ENCODE measurements around the gene FANCG. TPM values are rescaled to one million over a fixed set of nuclear protein-coding genes. Genes with fewer than 3 reads are reported as not detected.
A peak's percentile ranks its signal among the peaks of the same experiment; 100 is the strongest.

FANCG gene
- total RNA-seq, 1 donor from 2014 or later, result 104 TPM

- peak overlapping the region; percentile 92 for H3K27ac Mint-ChIP-seq
- no peaks in the 10 kb centered on the region for H3K9me3 Mint-ChIP-seq
- H3K36me3 Mint-ChIP-seq (ENCODE audit: low read depth), result peaks cover 59% of the 10 kb centered on the region
- peaks cover 55% of the 10 kb centered on the region for H3K4me1 Mint-ChIP-seq (ENCODE audit: low read depth)
- no peaks in the 10 kb centered on the region for H3K27me3 Mint-ChIP-seq (ENCODE audit: insufficient read depth)
- intact Hi-C loops (cut with micrococcal nuclease), result loop anchor here (1.0 to 10.0 kb wide), 13 partner anchors 8 to 743 kb away; partner anchors contain the start of genes CCL27, CREB3, DNAI1 and DNAJB5
- H3K4me3 Mint-ChIP-seq, result peak overlapping the region; percentile 95
- peak; percentile 72 for DNase-seq (ENCODE audit: low spot score)
Measured at GRCh38 chr9:35071814-35072460, 7.8 kb downstream of the FANCG start.

DNA sequence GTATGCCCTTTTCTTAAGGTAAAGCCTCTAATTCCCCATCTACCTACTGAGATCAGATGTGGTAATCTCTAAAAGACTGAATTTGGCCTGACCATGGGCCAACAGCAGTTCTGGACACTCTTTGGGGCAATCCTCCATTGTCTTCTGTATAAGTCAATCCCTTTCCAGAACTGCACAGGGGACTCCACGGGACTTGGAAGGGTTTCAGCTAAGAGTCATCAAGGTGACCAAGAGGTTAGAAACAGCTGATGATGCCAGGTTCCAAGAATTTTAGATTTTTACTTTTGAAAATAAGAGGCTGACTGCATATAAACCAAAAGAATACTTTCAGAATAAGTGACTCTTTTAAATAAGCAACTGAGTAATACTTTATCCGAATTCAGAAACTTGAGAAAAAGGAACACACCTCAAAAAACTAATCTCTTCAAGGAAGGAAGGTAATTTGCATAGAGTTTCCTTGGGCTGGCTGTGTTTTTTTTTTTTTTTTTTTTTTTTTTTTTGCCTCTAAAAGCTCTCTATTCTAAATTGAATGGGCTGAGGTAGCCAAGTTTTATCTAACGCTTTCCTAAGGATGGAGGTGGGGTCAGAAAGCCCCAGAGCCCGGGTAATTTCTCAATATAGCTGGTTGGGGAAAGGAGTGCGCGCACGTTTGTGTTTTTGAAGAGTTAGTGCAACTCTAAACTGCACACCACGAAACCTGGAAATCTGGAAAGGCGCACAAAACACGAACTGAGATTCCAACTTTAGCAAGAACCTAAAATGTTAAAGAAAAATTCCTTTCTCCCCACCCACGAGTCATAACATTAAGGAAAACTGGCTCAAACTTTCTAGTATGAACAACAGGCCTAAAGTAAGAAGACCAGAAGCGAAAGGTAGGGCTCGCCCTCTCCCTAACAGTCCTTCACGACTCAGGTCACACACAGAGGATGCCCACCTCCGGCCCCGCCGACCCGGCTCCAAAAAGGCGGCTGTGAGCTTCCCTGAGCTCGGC lies 8.6 kb downstream of the FANCG start:
- Mint-ChIP-seq H3K4me3 (peak overlapping the region; percentile 95), H3K4me1 (ENCODE audit: low read depth) (peaks cover 52% of the 10 kb centered on the region), H3K36me3 (ENCODE audit: low read depth) (peaks cover 62% of the 10 kb centered on the region), H3K9me3 (no peaks in the 10 kb centered on the region), H3K27ac (peak overlapping the region; percentile 84), H3K27me3 (ENCODE audit: insufficient read depth) (no peaks in the 10 kb centered on the region)
- no peak for DNase-seq (ENCODE audit: low spot score)
- intact Hi-C loops (cut with micrococcal nuclease), result loop anchor here (2.0 to 10.0 kb wide), 6 partner anchors 14 to 616 kb away; partner anchors contain the start of genes CCL27, DNAI1, FAM219A and SIGMAR1

GRCh38 chr9:35069020-35069419 lies 10.7 kb downstream of the FANCG start:
- Mint-ChIP-seq H3K4me1 (ENCODE audit: low read depth) (peaks cover 52% of the 10 kb centered on the region), H3K36me3 (ENCODE audit: low read depth) (peaks cover 62% of the 10 kb centered on the region), H3K27ac (no peak overlapping the region), H3K9me3 (no peaks in the 10 kb centered on the region), H3K4me3 (peak overlapping the region; percentile 95), H3K27me3 (ENCODE audit: insufficient read depth) (no peaks in the 10 kb centered on the region)
- intact Hi-C loops (cut with micrococcal nuclease), result no loop called here
- DNase-seq (ENCODE audit: low spot score), result no peak

GRCh38 chr9:35067056-35067455 lies 12.7 kb downstream of the FANCG start:
- Mint-ChIP-seq H3K4me1 (ENCODE audit: low read depth) (peaks cover 40% of the 10 kb centered on the region), H3K36me3 (ENCODE audit: low read depth) (peaks cover 75% of the 10 kb centered on the region), H3K27ac (peak overlapping the region; percentile 53), H3K4me3 (no peak overlapping the region), H3K9me3 (no peaks in the 10 kb centered on the region), H3K27me3 (ENCODE audit: insufficient read depth) (no peaks in the 10 kb centered on the region)
- intact Hi-C loops (cut with micrococcal nuclease), result no loop called here
- DNase-seq (ENCODE audit: low spot score), result no peak

DNA sequence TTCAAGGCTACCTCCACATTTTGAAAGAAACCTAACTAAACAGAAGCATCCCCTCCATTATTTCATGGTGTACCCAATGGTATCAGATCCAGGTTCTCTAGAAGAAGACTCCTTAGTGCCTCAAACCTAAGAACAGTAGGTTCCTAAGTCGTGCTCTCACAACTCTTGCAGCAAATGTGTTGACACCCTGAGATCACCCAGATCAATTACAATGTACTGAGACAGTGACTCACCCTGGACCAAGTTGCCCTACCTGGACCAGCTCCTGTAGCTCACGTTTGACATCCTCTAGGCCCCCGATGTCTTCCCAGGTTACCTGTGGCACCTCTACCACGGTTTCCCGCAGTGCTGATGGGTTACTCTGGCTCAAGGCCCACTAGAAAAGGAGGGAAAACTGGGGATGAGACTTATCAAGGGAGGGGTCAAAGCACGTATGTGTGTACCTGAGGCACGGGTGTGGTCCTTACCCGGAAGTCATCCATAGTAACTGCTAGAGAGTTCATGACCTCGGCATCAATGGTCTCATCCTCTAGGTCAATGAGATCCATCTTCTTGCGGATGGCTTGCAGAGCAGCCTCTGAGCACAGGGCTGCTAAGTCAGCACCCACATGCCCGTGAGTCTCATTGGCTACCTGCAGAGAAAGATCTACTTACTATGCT lies 19.1 kb downstream of the FANCG start:
- intact Hi-C loops (cut with micrococcal nuclease), result no loop called here
- H3K4me1 Mint-ChIP-seq (ENCODE audit: low read depth), result peaks cover 8% of the 10 kb centered on the region
- H3K4me3 Mint-ChIP-seq, result no peak overlapping the region
- no peaks in the 10 kb centered on the region for H3K9me3 Mint-ChIP-seq
- peaks cover 81% of the 10 kb centered on the region for H3K36me3 Mint-ChIP-seq (ENCODE audit: low read depth)
- DNase-seq (ENCODE audit: low spot score), result no peak
- no peaks in the 10 kb centered on the region for H3K27me3 Mint-ChIP-seq (ENCODE audit: insufficient read depth)
- no peak overlapping the region for H3K27ac Mint-ChIP-seq

DNA sequence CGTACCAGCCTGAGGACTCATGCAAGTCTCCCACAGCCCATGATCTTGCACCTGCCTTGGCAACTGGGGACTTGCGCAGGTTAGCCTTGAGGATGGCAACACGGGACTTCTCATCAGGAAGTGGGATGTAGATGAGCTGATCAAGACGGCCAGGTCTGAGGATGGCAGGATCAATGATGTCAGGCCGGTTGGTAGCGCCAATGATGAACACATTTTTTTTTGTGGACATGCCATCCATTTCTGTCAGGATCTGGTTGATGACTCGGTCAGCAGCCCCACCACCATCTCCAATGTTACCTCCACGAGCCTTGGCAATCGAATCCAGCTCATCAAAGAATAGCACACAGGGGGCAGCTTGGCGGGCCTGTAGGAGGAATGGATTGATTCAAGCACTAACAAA lies 20.3 kb downstream of the FANCG start:
- Mint-ChIP-seq H3K9me3 (no peaks in the 10 kb centered on the region), H3K27ac (no peak overlapping the region), H3K4me3 (no peak overlapping the region), H3K4me1 (ENCODE audit: low read depth) (peaks cover 8% of the 10 kb centered on the region), H3K36me3 (ENCODE audit: low read depth) (peaks cover 84% of the 10 kb centered on the region), H3K27me3 (ENCODE audit: insufficient read depth) (no peaks in the 10 kb centered on the region)
- DNase-seq (ENCODE audit: low spot score), result no peak
- intact Hi-C loops (cut with micrococcal nuclease), result no loop called here

DNA sequence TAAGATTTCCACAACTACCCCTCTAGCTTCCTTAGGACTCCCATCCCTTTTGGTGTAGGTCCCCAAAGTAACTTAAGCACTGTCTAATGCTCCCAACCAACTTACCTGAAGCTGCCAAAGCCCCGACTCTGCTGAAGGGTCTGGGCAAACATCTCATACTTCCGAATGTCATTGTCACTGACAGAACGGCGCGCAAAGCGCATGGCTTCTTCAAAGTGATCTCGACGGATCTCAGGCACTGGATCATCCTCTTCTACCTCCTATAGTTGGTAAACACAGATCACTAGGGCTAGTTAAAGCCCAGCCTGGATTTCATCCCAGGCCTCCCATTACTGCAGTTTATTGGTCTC lies 22.5 kb downstream of the FANCG start:
- H3K4me1 Mint-ChIP-seq (ENCODE audit: low read depth), result peaks cover 8% of the 10 kb centered on the region
- no peak overlapping the region for H3K27ac Mint-ChIP-seq
- no peak overlapping the region for H3K4me3 Mint-ChIP-seq
- no peaks in the 10 kb centered on the region for H3K9me3 Mint-ChIP-seq
- no peak for DNase-seq (ENCODE audit: low spot score)
- peaks cover 73% of the 10 kb centered on the region for H3K36me3 Mint-ChIP-seq (ENCODE audit: low read depth)
- intact Hi-C loops (cut with micrococcal nuclease), result loop anchor here (2.0 kb wide), 1 partner anchor 14 kb away; no protein-coding TSS in a partner anchor
- no peaks in the 10 kb centered on the region for H3K27me3 Mint-ChIP-seq (ENCODE audit: insufficient read depth)

DNA sequence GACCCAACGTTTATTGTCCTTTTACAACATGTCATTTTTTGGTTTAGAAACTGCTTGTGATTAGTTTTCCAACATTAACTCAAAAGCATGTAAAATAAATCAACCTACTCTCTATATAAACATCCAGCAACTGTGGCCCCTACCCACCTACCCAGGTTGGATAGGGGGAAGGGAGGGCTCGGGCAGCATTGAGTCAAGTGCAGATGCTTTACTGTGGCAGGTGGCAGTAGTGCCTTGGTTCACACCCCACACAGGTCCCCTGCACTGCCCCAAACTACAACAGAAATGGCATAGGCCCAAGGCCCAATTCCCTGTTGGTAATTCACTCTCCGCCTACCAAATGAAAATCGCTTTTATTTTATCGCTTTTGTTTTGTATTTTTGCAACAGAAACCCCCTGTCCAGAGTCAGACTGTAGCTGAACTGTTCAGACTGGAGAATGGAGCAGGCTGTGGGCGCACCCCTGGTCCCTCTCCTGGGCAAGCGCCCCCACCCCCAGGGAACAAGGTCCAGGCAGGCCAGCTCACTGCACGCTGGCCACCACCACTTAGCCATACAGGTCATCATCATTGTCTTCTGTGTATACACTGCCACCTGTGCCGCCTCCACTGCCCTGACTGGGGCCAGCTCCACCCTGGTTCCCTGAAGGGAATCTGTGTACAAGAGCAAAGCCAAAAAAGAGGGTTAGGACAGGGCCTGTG lies 23.0 kb downstream of the FANCG start:
- Mint-ChIP-seq H3K27me3 (ENCODE audit: insufficient read depth) (no peaks in the 10 kb centered on the region), H3K36me3 (ENCODE audit: low read depth) (peaks cover 69% of the 10 kb centered on the region), H3K4me1 (ENCODE audit: low read depth) (peaks cover 8% of the 10 kb centered on the region), H3K9me3 (no peaks in the 10 kb centered on the region), H3K27ac (peak overlapping the region; percentile 65), H3K4me3 (no peak overlapping the region)
- no peak for DNase-seq (ENCODE audit: low spot score)
- intact Hi-C loops (cut with micrococcal nuclease), result loop anchor here (2.0 kb wide), 1 partner anchor 14 kb away; no protein-coding TSS in a partner anchor

- Mint-ChIP-seq H3K9me3 (no peaks in the 10 kb centered on the region), H3K27me3 (ENCODE audit: insufficient read depth) (no peaks in the 10 kb centered on the region), H3K4me1 (ENCODE audit: low read depth) (peaks cover 13% of the 10 kb centered on the region), H3K4me3 (no peak overlapping the region), H3K36me3 (ENCODE audit: low read depth) (peaks cover 58% of the 10 kb centered on the region), H3K27ac (no peak overlapping the region)
- intact Hi-C loops (cut with micrococcal nuclease), result loop anchor here (5.0 kb wide), 1 partner anchor 68 kb away; the partner anchor contains the start of gene DNAJB5
- no peak for DNase-seq (ENCODE audit: low spot score)
Measured at GRCh38 chr9:35054871-35055644, 24.7 kb downstream of the FANCG start.

DNA sequence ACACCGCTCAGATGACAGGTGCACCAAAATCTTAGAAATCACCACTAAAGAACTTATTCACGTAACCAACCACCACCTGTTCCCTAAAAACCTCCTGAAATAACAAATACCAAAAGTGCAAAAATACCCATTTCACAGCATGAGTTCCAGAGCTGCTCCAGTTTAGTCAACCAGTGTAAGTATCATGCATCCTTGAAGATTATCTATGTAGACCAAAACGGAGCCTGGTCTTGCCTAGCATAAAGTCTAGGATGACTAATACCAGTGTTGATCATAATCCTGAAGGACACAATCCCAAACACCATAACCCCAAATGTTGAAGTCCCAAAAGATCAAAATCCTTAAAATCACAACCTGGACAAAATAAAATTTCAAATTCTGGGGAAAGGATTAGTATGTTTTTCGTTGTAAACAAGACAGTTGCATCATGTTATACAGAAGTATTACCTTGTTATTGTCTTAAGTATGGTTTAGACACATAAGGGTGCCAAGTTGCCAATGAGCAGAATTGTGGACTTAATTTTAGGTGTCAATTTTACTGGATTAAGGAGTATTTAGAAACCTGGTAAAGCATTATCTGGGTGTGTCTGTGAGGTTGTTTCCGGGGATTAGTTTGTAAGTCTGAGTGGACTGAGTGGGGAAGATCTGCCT lies 25.4 kb downstream of the FANCG start:
- Mint-ChIP-seq H3K9me3 (no peaks in the 10 kb centered on the region), H3K4me1 (ENCODE audit: low read depth) (peaks cover 11% of the 10 kb centered on the region), H3K27me3 (ENCODE audit: insufficient read depth) (no peaks in the 10 kb centered on the region), H3K36me3 (ENCODE audit: low read depth) (peaks cover 54% of the 10 kb centered on the region), H3K27ac (no peak overlapping the region), H3K4me3 (no peak overlapping the region)
- no peak for DNase-seq (ENCODE audit: low spot score)
- intact Hi-C loops (cut with micrococcal nuclease), result loop anchor here (5.0 kb wide), 1 partner anchor 67 kb away; the partner anchor contains the start of gene DNAJB5

All from activated T-helper 1 cell treated with anti-CD3 and anti-CD28 coated beads, Interleukin-12 subunit alpha, Interleukin-12 subunit beta, Interleukin-2, Interleukin-4 antibody, amounts not matched to agents 30 ng/mL and 10 ng/mL and 1 ng/mL, durations not matched to agents 14 hours and 24 hours and 36 hours (primary cell).